WTC11 (cell line): Measurements from ENCODE around the gene SYT8. TPM values are rescaled to one million over a fixed set of nuclear protein-coding genes. Genes with fewer than 3 reads are reported as not detected.

ENCODE experiments used
- ATAC-seq: fragments of 200-7000 bp; cut with Tn5 transposase; 2 replicates; pipeline ENCODE4 v1.10.0; 2021; ENCODE audit warnings: mild to moderate bottlenecking, moderate library complexity
- CTCF ChIA-PET: fragments of 300-600 bp; sonication (Branson Sonifier 250); formaldehyde crosslinking; loops from one replicate; lab custom pipeline; 2021; ENCODE audit warnings: antibody characterized with exemption; lab: Charles Lee
- POLR2A ChIA-PET: fragments of 350-600 bp; sonication (Branson Sonifier 250); formaldehyde crosslinking; loops from one replicate; lab custom pipeline; 2021; ENCODE audit warnings: antibody characterized with exemption; lab: Charles Lee
- DNase-seq: peaks from one replicate; pipeline ENCODE4 v3.0.0; 2021; ENCODE audit warnings: low spot score
- H3K27ac Mint-ChIP-seq: 2 replicates; pipeline ENCODE4 v1.8.0; 2021; ENCODE audit warnings: mixed read lengths
- H3K27me3 Mint-ChIP-seq: 2 replicates; pipeline ENCODE4 v1.8.0; 2021; ENCODE audit warnings: low read depth, mild to moderate bottlenecking, moderate library complexity, mixed read lengths
- H3K36me3 Mint-ChIP-seq: 2 replicates; pipeline ENCODE4 v1.8.0; 2021; ENCODE audit warnings: mixed read lengths
- H3K4me1 Mint-ChIP-seq: 2 replicates; pipeline ENCODE4 v1.8.0; 2022; ENCODE audit warnings: mixed read lengths
- H3K4me3 Mint-ChIP-seq: 2 replicates; pipeline ENCODE4 v1.8.0; 2021; ENCODE audit warnings: mild to moderate bottlenecking, moderate library complexity, mixed read lengths
- H3K9me3 Mint-ChIP-seq: 2 replicates; pipeline ENCODE4 v1.8.0; 2021; ENCODE audit warnings: mixed read lengths
- ATF6 ChIP-seq: sonication (generic); formaldehyde crosslinking; IDR thresholded peaks from 2 replicates; pipeline ENCODE4 v1.8.1; 2023; ENCODE audit warnings: mild to moderate bottlenecking, missing genetic modification reagents
- CREM ChIP-seq: sonication (generic); formaldehyde crosslinking; IDR thresholded peaks from 2 replicates; pipeline ENCODE4 v1.8.1; 2022; ENCODE audit warnings: mild to moderate bottlenecking, missing genetic modification reagents, moderate library complexity
- CTCF ChIP-seq: fragments of 200-600 bp; IDR thresholded peaks from 2 replicates; pipeline ENCODE4 v1.8.0; 2022; ENCODE audit warnings: antibody characterized with exemption
- ETV6 ChIP-seq: sonication (generic); formaldehyde crosslinking; IDR thresholded peaks from 2 replicates; pipeline ENCODE4 v1.8.1; 2022; ENCODE audit warnings: mild to moderate bottlenecking, missing genetic modification reagents
- FOXK1 ChIP-seq: sonication (generic); formaldehyde crosslinking; IDR thresholded peaks from 2 replicates; pipeline ENCODE4 v1.8.0; 2022; ENCODE audit warnings: mild to moderate bottlenecking, moderate library complexity, missing genetic modification reagents
- HMGXB4 ChIP-seq: sonication (generic); formaldehyde crosslinking; IDR thresholded peaks from 2 replicates; pipeline ENCODE4 v1.8.1; 2023; ENCODE audit warnings: mild to moderate bottlenecking, moderate library complexity, missing genetic modification reagents
- JUN ChIP-seq: sonication (generic); formaldehyde crosslinking; IDR thresholded peaks from 2 replicates; pipeline ENCODE4 v1.8.0; 2023; ENCODE audit warnings: mild to moderate bottlenecking, missing genetic modification reagents
- MAX ChIP-seq: sonication (generic); formaldehyde crosslinking; IDR thresholded peaks from 2 replicates; pipeline ENCODE4 v1.8.0; 2022; ENCODE audit warnings: mild to moderate bottlenecking, missing genetic modification reagents
- MYBL2 ChIP-seq: sonication (generic); formaldehyde crosslinking; IDR thresholded peaks from 2 replicates; pipeline ENCODE4 v1.8.1; 2023; ENCODE audit warnings: mild to moderate bottlenecking, moderate library complexity, missing genetic modification reagents
- NFE2L1 ChIP-seq: sonication (generic); formaldehyde crosslinking; IDR thresholded peaks from 2 replicates; pipeline ENCODE4 v1.8.1; 2023; ENCODE audit warnings: missing genetic modification reagents
- NR1H2 ChIP-seq: sonication (generic); formaldehyde crosslinking; IDR thresholded peaks from 2 replicates; pipeline ENCODE4 v1.9.0; 2021; ENCODE audit warnings: mild to moderate bottlenecking, moderate library complexity, missing genetic modification reagents
- PRDM15 ChIP-seq: sonication (generic); formaldehyde crosslinking; IDR thresholded peaks from 2 replicates; pipeline ENCODE4 v1.8.0; 2022; ENCODE audit warnings: missing genetic modification reagents
- RORB ChIP-seq: fragments of 250-450 bp; sonication (Bioruptor Pico); IDR thresholded peaks from 2 replicates; pipeline ENCODE4 v1.9.0; 2021; ENCODE audit warnings: mild to moderate bottlenecking
- TCF7 ChIP-seq: sonication (generic); formaldehyde crosslinking; IDR thresholded peaks from 2 replicates; pipeline ENCODE4 v1.8.0; 2022; ENCODE audit warnings: mild to moderate bottlenecking, low read depth, missing genetic modification reagents, moderate library complexity
- USF2 ChIP-seq: sonication (generic); formaldehyde crosslinking; IDR thresholded peaks from 2 replicates; pipeline ENCODE4 v1.8.1; 2023; ENCODE audit warnings: mild to moderate bottlenecking, missing genetic modification reagents, moderate library complexity
- ZNF121 ChIP-seq: sonication (generic); formaldehyde crosslinking; IDR thresholded peaks from 2 replicates; pipeline ENCODE4 v1.8.0; 2023; ENCODE audit warnings: missing genetic modification reagents
- ZNF425 ChIP-seq: fragments of 250-450 bp; sonication (Bioruptor Pico); conservative IDR thresholded peaks from 2 replicates; pipeline ENCODE4 v1.9.0; 2021; ENCODE audit warnings: mild to moderate bottlenecking
- ZNF532 ChIP-seq: fragments of 250-450 bp; sonication (Bioruptor Pico); IDR thresholded peaks from 2 replicates; pipeline ENCODE4 v1.9.0; 2021; ENCODE audit warnings: mild to moderate bottlenecking, borderline replicate concordance
- total RNA-seq: library from RNA; stranded (reverse); gene quantifications from 3 replicates; pipeline ENCODE4 v1.2.3, GENCODE V29; 2021

Gene SYT8
- total RNA-seq, 1 experiment from 2014 or later: 0.37 TPM

- POLR2A ChIA-PET: no interaction called here
Measured at GRCh38 chr11:1854949-1855885, 20.4 kb downstream of the SYT8 start.

More at GRCh38 chr11:1854949-1855885, 20.4 kb downstream of the SYT8 start:
- Mint-ChIP-seq H3K4me3 (no peak overlapping the region), H3K27me3 (no peaks in the 10 kb centered on the region; the same call in 1 of the 2 replicates), H3K4me1 (no peaks in the 10 kb centered on the region), H3K27ac (no peak overlapping the region), H3K9me3 (no peaks in the 10 kb centered on the region), H3K36me3 (no peaks in the 10 kb centered on the region)
- CTCF ChIA-PET: interaction anchor here (0.6 to 2.9 kb wide), 12 partner anchors 8 to 301 kb away, joined by 3 to 13 read pairs (median 6); no protein-coding TSS in a partner anchor
- DNase-seq: no peak
- no peak for ATAC-seq
- TF ChIP-seq USF2 (CRISPR knock-in tag) (no peak), NFE2L1 (no peak), PRDM15 (CRISPR knock-in tag) (no peak), JUN (CRISPR knock-in tag) (no peak), MYBL2 (CRISPR knock-in tag) (no peak), ZNF532 (CRISPR knock-in tag) (no peak), ETV6 (CRISPR knock-in tag) (no peak), RORB (CRISPR knock-in tag) (no peak), TCF7 (CRISPR knock-in tag) (no peak), HMGXB4 (CRISPR knock-in tag) (no peak), FOXK1 (no peak), CTCF (no peak), ZNF121 (CRISPR knock-in tag) (no peak), MAX (CRISPR knock-in tag) (no peak), NR1H2 (CRISPR knock-in tag) (no peak), CREM (no peak), ATF6 (CRISPR knock-in tag) (no peak), ZNF425 (no peak)
